ENCODE results near the gene MYCN.

Gene MYCN

GRCh38 chr2:15980605-15981098, 40.3 kb downstream of the MYCN start:
- Histone ChIP-seq H3K4me3 (ENCODE audit: control insufficient read depth in 1 of 7, extremely low read depth in 1 of 7, insufficient read depth in 4 of 7, low read depth in 2 of 7, low read length in 6 of 7) (no peak overlapping the region), H3K4me1 (ENCODE audit: control extremely low read depth in 1 of 4, control insufficient read depth in 4 of 4, insufficient read depth in 4 of 4, low read length in 3 of 4) (peaks cover 0 to 22% (median 15%) of the 10 kb centered on the region in 4 experiments), H3K27me3 (replicated peaks in 2 of 5; ENCODE audit: control insufficient read depth in 4 of 5, insufficient read depth in 5 of 5, low read length in 4 of 5) (no peaks in the 10 kb centered on the region), H3K36me3 (ENCODE audit: control insufficient read depth in 4 of 4, insufficient read depth in 4 of 4, low read length in 3 of 4) (no peaks in the 10 kb centered on the region), H3K27ac (ENCODE audit: insufficient read depth in 1 of 2, low read depth in 1 of 2, low read length in 2 of 2, poor library complexity in 1 of 2, severe bottlenecking in 2 of 2) (no peak overlapping the region), H3K9me3 (ENCODE audit: control extremely low read depth in 1 of 5, control insufficient read depth in 4 of 5, insufficient read depth in 2 of 5, low read depth in 1 of 5, low read length in 4 of 5) (no peaks in the 10 kb centered on the region)
- ChIA-PET CTCF (interaction anchor here (0.7 to 1.5 kb wide), 2 partner anchors 14 to 508 kb away, joined by 3 to 5 read pairs; no protein-coding TSS in a partner anchor), POLR2A (no interaction called here)
- whole genome bisulfite sequencing (ENCODE audit: insufficient coverage) = 99% methylated on average over 10 of the region's 14 CpGs
- no peak for DNase-seq

DNA sequence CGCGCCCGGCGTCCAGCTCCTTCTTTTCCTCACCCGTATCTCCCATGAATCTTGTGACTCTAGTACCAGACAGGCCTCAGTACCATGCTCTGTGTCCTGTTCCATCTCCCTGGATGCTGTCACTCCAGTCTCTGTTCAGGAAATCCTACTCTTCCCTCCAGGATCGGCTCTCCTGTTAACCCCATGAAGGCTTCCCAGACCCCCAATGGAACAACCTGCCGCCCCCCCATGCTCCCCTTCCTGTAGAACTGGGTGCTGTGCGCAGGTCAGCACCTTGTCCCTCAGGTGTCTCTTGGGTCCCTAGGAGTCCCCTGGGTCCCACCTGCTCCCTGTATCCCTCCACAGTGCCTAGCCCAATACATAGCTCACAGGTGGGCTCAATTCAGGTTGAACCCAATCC, 41.3 kb downstream of the MYCN start:
- no peaks in the 10 kb centered on the region for H3K9me3 ChIP-seq (ENCODE audit: control extremely low read depth in 1 of 5, control insufficient read depth in 4 of 5, insufficient read depth in 2 of 5, low read depth in 1 of 5, low read length in 4 of 5)
- WGBS (ENCODE audit: insufficient coverage) = 98% methylated on average over 7 of the region's 8 CpGs
- DNase-seq = no peak
- peaks cover 0 to 22% (median 15%) of the 10 kb centered on the region in 4 experiments for H3K4me1 ChIP-seq (ENCODE audit: control extremely low read depth in 1 of 4, control insufficient read depth in 4 of 4, insufficient read depth in 4 of 4, low read length in 3 of 4)
- H3K27me3 ChIP-seq (replicated peaks in 2 of 5; ENCODE audit: control insufficient read depth in 4 of 5, insufficient read depth in 5 of 5, low read length in 4 of 5) = no peaks in the 10 kb centered on the region
- H3K27ac ChIP-seq (ENCODE audit: insufficient read depth in 1 of 2, low read depth in 1 of 2, low read length in 2 of 2, poor library complexity in 1 of 2, severe bottlenecking in 2 of 2) = no peak overlapping the region
- H3K4me3 ChIP-seq (ENCODE audit: control insufficient read depth in 1 of 7, extremely low read depth in 1 of 7, insufficient read depth in 4 of 7, low read depth in 2 of 7, low read length in 6 of 7) = no peak overlapping the region
- H3K36me3 ChIP-seq (ENCODE audit: control insufficient read depth in 4 of 4, insufficient read depth in 4 of 4, low read length in 3 of 4) = no peaks in the 10 kb centered on the region
- CTCF ChIA-PET = interaction anchor here (0.7 to 1.5 kb wide), 4 partner anchors 9 to 507 kb away, joined by 3 to 5 read pairs (median 4); no protein-coding TSS in a partner anchor
- POLR2A ChIA-PET = no interaction called here

DNA sequence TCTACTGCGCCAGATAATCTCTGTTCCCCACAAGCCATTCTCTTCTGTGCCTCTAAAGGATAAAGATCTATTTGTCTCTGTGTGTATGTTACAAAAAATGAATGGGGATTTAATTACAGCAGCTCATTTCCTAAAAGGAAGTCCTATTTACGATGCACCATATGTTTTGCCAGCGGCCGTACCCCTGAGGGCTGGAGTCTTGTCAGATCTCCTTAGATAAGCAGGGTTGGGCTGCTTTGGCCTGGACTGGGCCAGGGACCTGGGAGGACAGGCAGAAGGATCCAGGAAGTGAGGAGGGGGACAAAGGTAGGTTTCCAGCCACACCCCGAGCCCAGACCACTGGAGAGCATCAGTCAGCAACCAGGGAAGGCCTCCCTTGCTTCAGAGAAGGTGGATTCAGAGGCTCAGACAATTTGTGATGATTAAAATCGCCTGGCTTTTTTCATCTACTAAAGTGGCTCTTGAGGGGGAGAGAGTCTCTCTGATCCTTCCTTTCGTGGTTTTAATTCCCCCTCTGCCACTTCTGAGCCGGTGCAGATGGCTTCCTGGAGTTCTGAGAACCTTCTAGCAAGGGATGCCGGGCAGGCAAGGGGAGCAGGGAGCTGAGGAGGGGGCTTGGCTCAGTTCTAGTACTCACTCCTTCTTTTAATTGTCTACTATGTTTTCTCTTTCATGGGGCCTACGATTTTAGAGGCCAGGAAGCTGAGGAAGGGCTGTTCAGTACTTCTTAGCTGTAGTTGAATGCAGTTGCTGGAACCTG, 42.1 kb downstream of the MYCN start:
- CTCF ChIA-PET = interaction anchor here (0.8 to 1.5 kb wide), 4 partner anchors 8 to 303 kb away, joined by 3 to 5 read pairs (median 4); no protein-coding TSS in a partner anchor

DNA sequence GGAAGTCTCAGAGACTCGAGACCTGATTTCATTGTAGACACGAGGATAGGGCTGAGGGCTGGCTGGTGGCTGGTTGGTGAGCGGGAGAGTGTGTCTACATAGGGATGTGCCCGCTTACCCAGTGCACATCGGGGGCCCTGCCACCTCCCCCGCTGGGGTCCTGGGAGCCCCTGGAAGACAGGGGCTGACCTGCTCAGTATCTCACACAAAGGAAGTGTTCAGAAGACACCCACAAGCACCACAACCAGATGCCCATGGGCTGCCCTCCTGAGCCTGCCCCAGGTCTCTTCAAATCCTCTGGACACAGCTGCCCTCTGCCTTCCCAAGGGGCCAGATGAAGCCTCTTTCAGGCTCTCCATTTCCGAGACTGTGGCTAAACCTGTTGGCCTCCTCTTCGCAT, 43.1 kb downstream of the MYCN start:
- WGBS (ENCODE audit: insufficient coverage) = over 99% methylated on average over 8 of the region's 8 CpGs
- H3K4me1 ChIP-seq (ENCODE audit: control extremely low read depth in 1 of 4, control insufficient read depth in 4 of 4, insufficient read depth in 4 of 4, low read length in 3 of 4) = peaks cover 0 to 22% (median 15%) of the 10 kb centered on the region in 4 experiments
- CTCF ChIA-PET = no interaction called here
- POLR2A ChIA-PET = no interaction called here
- no peak for DNase-seq
- no peaks in the 10 kb centered on the region for H3K36me3 ChIP-seq (ENCODE audit: control insufficient read depth in 4 of 4, insufficient read depth in 4 of 4, low read length in 3 of 4)
- no peak overlapping the region for H3K27ac ChIP-seq (ENCODE audit: insufficient read depth in 1 of 2, low read depth in 1 of 2, low read length in 2 of 2, poor library complexity in 1 of 2, severe bottlenecking in 2 of 2)
- H3K9me3 ChIP-seq (ENCODE audit: control extremely low read depth in 1 of 5, control insufficient read depth in 4 of 5, insufficient read depth in 2 of 5, low read depth in 1 of 5, low read length in 4 of 5) = no peaks in the 10 kb centered on the region
- H3K27me3 ChIP-seq (replicated peaks in 2 of 5; ENCODE audit: control insufficient read depth in 4 of 5, insufficient read depth in 5 of 5, low read length in 4 of 5) = no peaks in the 10 kb centered on the region
- no peak overlapping the region for H3K4me3 ChIP-seq (ENCODE audit: control insufficient read depth in 1 of 7, extremely low read depth in 1 of 7, insufficient read depth in 4 of 7, low read depth in 2 of 7, low read length in 6 of 7)

More for the DNA sequence above, 42.1 kb downstream of the MYCN start:
- Histone ChIP-seq H3K27ac (ENCODE audit: insufficient read depth in 1 of 2, low read depth in 1 of 2, low read length in 2 of 2, poor library complexity in 1 of 2, severe bottlenecking in 2 of 2) (no peak overlapping the region), H3K27me3 (replicated peaks in 2 of 5; ENCODE audit: control insufficient read depth in 4 of 5, insufficient read depth in 5 of 5, low read length in 4 of 5) (no peaks in the 10 kb centered on the region), H3K4me1 (ENCODE audit: control extremely low read depth in 1 of 4, control insufficient read depth in 4 of 4, insufficient read depth in 4 of 4, low read length in 3 of 4) (peaks cover 0 to 22% (median 15%) of the 10 kb centered on the region in 4 experiments), H3K4me3 (ENCODE audit: control insufficient read depth in 1 of 7, extremely low read depth in 1 of 7, insufficient read depth in 4 of 7, low read depth in 2 of 7, low read length in 6 of 7) (no peak overlapping the region), H3K9me3 (ENCODE audit: control extremely low read depth in 1 of 5, control insufficient read depth in 4 of 5, insufficient read depth in 2 of 5, low read depth in 1 of 5, low read length in 4 of 5) (no peaks in the 10 kb centered on the region), H3K36me3 (ENCODE audit: control insufficient read depth in 4 of 4, insufficient read depth in 4 of 4, low read length in 3 of 4) (no peaks in the 10 kb centered on the region)
- POLR2A ChIA-PET = no interaction called here
- DNase-seq = peak in 2 of 3 donors; percentile 41 to 47
- 4% methylated on average over 5 of the region's 10 CpGs for WGBS (ENCODE audit: insufficient coverage)

- Histone ChIP-seq H3K27ac (ENCODE audit: insufficient read depth in 1 of 2, low read depth in 1 of 2, low read length in 2 of 2, poor library complexity in 1 of 2, severe bottlenecking in 2 of 2) (no peak overlapping the region), H3K9me3 (ENCODE audit: control extremely low read depth in 1 of 5, control insufficient read depth in 4 of 5, insufficient read depth in 2 of 5, low read depth in 1 of 5, low read length in 4 of 5) (no peaks in the 10 kb centered on the region), H3K4me1 (ENCODE audit: control extremely low read depth in 1 of 4, control insufficient read depth in 4 of 4, insufficient read depth in 4 of 4, low read length in 3 of 4) (peaks cover 0 to 22% (median 15%) of the 10 kb centered on the region in 4 experiments), H3K4me3 (ENCODE audit: control insufficient read depth in 1 of 7, extremely low read depth in 1 of 7, insufficient read depth in 4 of 7, low read depth in 2 of 7, low read length in 6 of 7) (no peak overlapping the region), H3K27me3 (replicated peaks in 2 of 5; ENCODE audit: control insufficient read depth in 4 of 5, insufficient read depth in 5 of 5, low read length in 4 of 5) (no peaks in the 10 kb centered on the region), H3K36me3 (ENCODE audit: control insufficient read depth in 4 of 4, insufficient read depth in 4 of 4, low read length in 3 of 4) (no peaks in the 10 kb centered on the region)
- POLR2A ChIA-PET = no interaction called here
- CTCF ChIA-PET = no interaction called here
- DNase-seq = no peak
- WGBS (ENCODE audit: insufficient coverage) = 97% methylated on average over 39 of the region's 43 CpGs
Observed at GRCh38 chr2:15984368-15985255, 44.3 kb downstream of the MYCN start.

- no peak for DNase-seq
- Histone ChIP-seq H3K27me3 (replicated peaks in 2 of 5; ENCODE audit: control insufficient read depth in 4 of 5, insufficient read depth in 5 of 5, low read length in 4 of 5) (no peaks in the 10 kb centered on the region), H3K9me3 (ENCODE audit: control extremely low read depth in 1 of 5, control insufficient read depth in 4 of 5, insufficient read depth in 2 of 5, low read depth in 1 of 5, low read length in 4 of 5) (no peaks in the 10 kb centered on the region), H3K4me1 (ENCODE audit: control extremely low read depth in 1 of 4, control insufficient read depth in 4 of 4, insufficient read depth in 4 of 4, low read length in 3 of 4) (peaks cover 0 to 22% (median 15%) of the 10 kb centered on the region in 4 experiments), H3K27ac (ENCODE audit: insufficient read depth in 1 of 2, low read depth in 1 of 2, low read length in 2 of 2, poor library complexity in 1 of 2, severe bottlenecking in 2 of 2) (no peak overlapping the region), H3K36me3 (ENCODE audit: control insufficient read depth in 4 of 4, insufficient read depth in 4 of 4, low read length in 3 of 4) (no peaks in the 10 kb centered on the region), H3K4me3 (ENCODE audit: control insufficient read depth in 1 of 7, extremely low read depth in 1 of 7, insufficient read depth in 4 of 7, low read depth in 2 of 7, low read length in 6 of 7) (no peak overlapping the region)
- POLR2A ChIA-PET = no interaction called here
- CTCF ChIA-PET = no interaction called here
- 100% methylated on average over 3 of the region's 7 CpGs for WGBS (ENCODE audit: insufficient coverage)
Observed at GRCh38 chr2:15985531-15985930, 45.2 kb downstream of the MYCN start.

Data from common myeloid progenitor, CD34-positive (primary cell).